Activated CD4-positive, alpha-beta T cell treated with anti-CD3 and anti-CD28 coated beads for 36 hours (primary cell): Measurements from ENCODE around the gene AMFR. TPM values are rescaled to one million over a fixed set of nuclear protein-coding genes. Genes with fewer than 3 reads are reported as not detected.

Experiments
- ATAC-seq: fragments of 200-7000 bp; cut with Tn5 transposase; one replicate; pipeline ENCODE4 v1.10.0; 2021; ENCODE audit warnings: mild to moderate bottlenecking, moderate library complexity
- CTCF ChIA-PET: fragments of 350-600 bp; sonication (Branson Sonifier 250); formaldehyde crosslinking; loops from one replicate; lab custom pipeline; 2021; ENCODE audit warnings: antibody characterized with exemption; lab: Charles Lee
- POLR2A ChIA-PET: fragments of 350-600 bp; sonication (Branson Sonifier 250); formaldehyde crosslinking; loops from one replicate; lab custom pipeline; 2021; ENCODE audit warnings: antibody characterized with exemption, inconsistent platforms; lab: Charles Lee
- DNase-seq: peaks from one replicate; pipeline ENCODE4 v3.0.0-alpha.2; 2020
- H3K27ac Mint-ChIP-seq: one replicate; pipeline ENCODE4 v1.8.0; 2021; ENCODE audit warnings: mixed read lengths
- H3K27me3 Mint-ChIP-seq: one replicate; pipeline ENCODE4 v1.8.0; 2021; ENCODE audit warnings: mixed read lengths
- H3K36me3 Mint-ChIP-seq: one replicate; pipeline ENCODE4 v1.8.0; 2021; ENCODE audit warnings: low read depth, mixed read lengths
- H3K4me1 Mint-ChIP-seq: one replicate; pipeline ENCODE4 v1.8.0; 2021; ENCODE audit warnings: mixed read lengths
- H3K4me3 Mint-ChIP-seq: one replicate; pipeline ENCODE4 v1.8.0; 2021; ENCODE audit warnings: mild to moderate bottlenecking, moderate library complexity, mixed read lengths
- H3K9me3 Mint-ChIP-seq: one replicate; pipeline ENCODE4 v1.8.0; 2021; ENCODE audit warnings: low read depth, mixed read lengths
- intact Hi-C, 2 experiments: fragments of 100-400 bp; cut with DNase I in 1 of 2; cut with micrococcal nuclease in 1 of 2; formaldehyde crosslinking; loops; one replicate each; pipeline versions ENCODE4 v1.14.2 to v1.15.1; 2022 to 2024; cut with DNase I, micrococcal nuclease
- total RNA-seq, 2 experiments: library from RNA; stranded (reverse); gene quantifications; one replicate each; pipeline ENCODE4 v1.2.3, GENCODE V29; 2021

Gene AMFR
- 10 to 100 TPM; 34.0 to 48.0 TPM for total RNA-seq

GRCh38 chr16:56425439-56425832, at the start of gene AMFR:
TSS of gene AMFR (minus strand) at chr16:56425545. CDS start at chr16:56425327, 218 bp downstream.
- Mint-ChIP-seq H3K27ac (peak within 1 kb of the TSS; percentile 82), H3K27me3 (no peaks in the 10 kb centered on the region), H3K4me1 (peaks cover 54% of the 10 kb centered on the region), H3K4me3 (peak within 1 kb of the TSS; percentile 90), H3K9me3 (no peaks in the 10 kb centered on the region), H3K36me3 (peaks cover 7% of the 10 kb centered on the region)
- peak; percentile 80 for DNase-seq
- intact Hi-C loops = loop anchor here (1.0 to 10.0 kb wide), 6 partner anchors 22 to 1309 kb away; partner anchors contain the start of genes KATNB1 (in 1 of the 2), NUDT21 (in 1 of the 2), NUP93 (in 1 of the 2) and OGFOD1 (in 1 of the 2)
- ATAC-seq = peak; percentile 97
- CTCF ChIA-PET = no interaction called here
- POLR2A ChIA-PET = no interaction called here

- H3K9me3 Mint-ChIP-seq = no peaks in the 10 kb centered on the region
- H3K4me1 Mint-ChIP-seq = no peaks in the 10 kb centered on the region
- no peak overlapping the region for H3K27ac Mint-ChIP-seq
- H3K36me3 Mint-ChIP-seq = peaks cover 59% of the 10 kb centered on the region
- H3K27me3 Mint-ChIP-seq = no peaks in the 10 kb centered on the region
- POLR2A ChIA-PET = no interaction called here
- CTCF ChIA-PET = interaction anchor here (0.5 to 0.8 kb wide), 3 partner anchors 13 to 616 kb away, joined by 3 read pairs; no protein-coding TSS in a partner anchor
- ATAC-seq (no peak), DNase-seq (no peak)
- H3K4me3 Mint-ChIP-seq = no peak overlapping the region
- intact Hi-C loops = no loop called here
Observed at GRCh38 chr16:56470666-56471065, 45.3 kb upstream of the AMFR start.

- ChIA-PET POLR2A (no interaction called here), CTCF (interaction anchor here (0.5 to 0.8 kb wide), 2 partner anchors 13 to 14 kb away, joined by 3 read pairs; no protein-coding TSS in a partner anchor)
- Mint-ChIP-seq H3K36me3 (peaks cover 59% of the 10 kb centered on the region), H3K4me1 (no peaks in the 10 kb centered on the region), H3K9me3 (no peaks in the 10 kb centered on the region), H3K4me3 (no peak overlapping the region), H3K27me3 (no peaks in the 10 kb centered on the region), H3K27ac (no peak overlapping the region)
- ATAC-seq (no peak), DNase-seq (no peak)
- intact Hi-C loops = no loop called here
Observed at GRCh38 chr16:56470232-56470631, 44.9 kb upstream of the AMFR start.

GRCh38 chr16:56469748-56470147, 44.4 kb upstream of the AMFR start:
- peaks cover 54% of the 10 kb centered on the region for H3K36me3 Mint-ChIP-seq
- no peaks in the 10 kb centered on the region for H3K4me1 Mint-ChIP-seq
- no peak overlapping the region for H3K27ac Mint-ChIP-seq
- intact Hi-C loops = no loop called here
- no peaks in the 10 kb centered on the region for H3K27me3 Mint-ChIP-seq
- ChIA-PET CTCF (interaction anchor here (0.8 kb wide), 1 partner anchor 14 kb away, joined by 3 read pairs; no protein-coding TSS in a partner anchor), POLR2A (no interaction called here)
- ATAC-seq (no peak), DNase-seq (no peak)
- H3K4me3 Mint-ChIP-seq = no peak overlapping the region
- H3K9me3 Mint-ChIP-seq = no peaks in the 10 kb centered on the region

GRCh38 chr16:56468800-56469199, 43.5 kb upstream of the AMFR start:
- Mint-ChIP-seq H3K4me3 (no peak overlapping the region), H3K27ac (no peak overlapping the region)

GRCh38 chr16:56466344-56466743, 41.0 kb upstream of the AMFR start:
- intact Hi-C loops = no loop called here
- Mint-ChIP-seq H3K27ac (no peak overlapping the region), H3K9me3 (no peaks in the 10 kb centered on the region), H3K27me3 (no peaks in the 10 kb centered on the region), H3K36me3 (peaks cover 64% of the 10 kb centered on the region), H3K4me1 (no peaks in the 10 kb centered on the region), H3K4me3 (no peak overlapping the region)
- DNase-seq (no peak), ATAC-seq (no peak)
- ChIA-PET CTCF (interaction anchor here (0.7 kb wide), 1 partner anchor 21 kb away, joined by 3 read pairs; no protein-coding TSS in a partner anchor), POLR2A (no interaction called here)

More at GRCh38 chr16:56468800-56469199, 43.5 kb upstream of the AMFR start:
- ATAC-seq (no peak), DNase-seq (no peak)
- Mint-ChIP-seq H3K27me3 (no peaks in the 10 kb centered on the region), H3K4me1 (no peaks in the 10 kb centered on the region), H3K9me3 (no peaks in the 10 kb centered on the region), H3K36me3 (peaks cover 61% of the 10 kb centered on the region)
- ChIA-PET POLR2A (no interaction called here), CTCF (interaction anchor here (1.2 kb wide), 1 partner anchor 524 kb away, joined by 3 read pairs; no protein-coding TSS in a partner anchor)
- intact Hi-C loops = no loop called here

GRCh38 chr16:56463153-56463552, 37.8 kb upstream of the AMFR start:
- no peak for DNase-seq
- intact Hi-C loops = no loop called here
- Mint-ChIP-seq H3K4me1 (no peaks in the 10 kb centered on the region), H3K9me3 (no peaks in the 10 kb centered on the region), H3K4me3 (no peak overlapping the region), H3K27ac (no peak overlapping the region), H3K36me3 (peaks cover 51% of the 10 kb centered on the region), H3K27me3 (no peaks in the 10 kb centered on the region)
- ATAC-seq = no peak
- ChIA-PET CTCF (interaction anchor here (0.6 kb wide), 1 partner anchor 181 kb away, joined by 3 read pairs; no protein-coding TSS in a partner anchor), POLR2A (interaction anchor here (0.6 kb wide), 1 partner anchor 24 kb away, joined by 6 read pairs; no protein-coding TSS in a partner anchor)

GRCh38 chr16:56462064-56462796, 36.9 kb upstream of the AMFR start:
- ATAC-seq = no peak
- Mint-ChIP-seq H3K27me3 (no peaks in the 10 kb centered on the region), H3K4me3 (no peak overlapping the region), H3K36me3 (peaks cover 55% of the 10 kb centered on the region), H3K27ac (no peak overlapping the region), H3K4me1 (no peaks in the 10 kb centered on the region), H3K9me3 (no peaks in the 10 kb centered on the region)
- intact Hi-C loops = no loop called here
- POLR2A ChIA-PET = no interaction called here
- no peak for DNase-seq
- CTCF ChIA-PET = interaction anchor here (0.6 to 1.1 kb wide), 2 partner anchors 14 to 17 kb away, joined by 3 to 4 read pairs; no protein-coding TSS in a partner anchor

GRCh38 chr16:56460101-56460500, 34.8 kb upstream of the AMFR start:
- ATAC-seq (no peak), DNase-seq (no peak)
- Mint-ChIP-seq H3K36me3 (peaks cover 55% of the 10 kb centered on the region), H3K27ac (no peak overlapping the region), H3K27me3 (no peaks in the 10 kb centered on the region), H3K4me1 (peaks cover 10% of the 10 kb centered on the region), H3K4me3 (no peak overlapping the region), H3K9me3 (no peaks in the 10 kb centered on the region)
- intact Hi-C loops = no loop called here
- ChIA-PET CTCF (interaction anchor here (1.2 kb wide), 1 partner anchor 62 kb away, joined by 3 read pairs; no protein-coding TSS in a partner anchor), POLR2A (interaction anchor here (1.2 kb wide), 1 partner anchor 9 kb away, joined by 5 read pairs; the partner anchor contains the start of genes NUDT21 and OGFOD1)

GRCh38 chr16:56457927-56458470, 32.7 kb upstream of the AMFR start:
- peak overlapping the region; percentile 32 for H3K27ac Mint-ChIP-seq
- H3K27me3 Mint-ChIP-seq = no peaks in the 10 kb centered on the region
- intact Hi-C loops = no loop called here
- ChIA-PET POLR2A (no interaction called here), CTCF (interaction anchor here (0.7 kb wide), 1 partner anchor 12 kb away, joined by 3 read pairs; no protein-coding TSS in a partner anchor)
- peaks cover 14% of the 10 kb centered on the region for H3K4me1 Mint-ChIP-seq
- H3K36me3 Mint-ChIP-seq = peaks cover 58% of the 10 kb centered on the region
- no peak for DNase-seq
- no peak overlapping the region for H3K4me3 Mint-ChIP-seq
- H3K9me3 Mint-ChIP-seq = no peaks in the 10 kb centered on the region
- ATAC-seq = no peak
